OCI-LY7 (cell line): ENCODE data around the gene GLMP.

Source experiments
- CTCF ChIP-seq: fragments of 200-600 bp; sonication (generic); conservative IDR thresholded peaks from 2 replicates; pipeline ENCODE4 v1.5.1; 2014; ENCODE audit warnings: mild to moderate bottlenecking, antibody characterized with exemption, low read length, moderate library complexity, mixed read lengths
- EZH2phosphoT487 ChIP-seq: fragments of 200-600 bp; sonication (generic); IDR thresholded peaks from 2 replicates; pipeline ENCODE4 v1.6.1; 2018; ENCODE audit warnings: low read depth, borderline replicate concordance, mild to moderate bottlenecking, mixed run types, antibody characterized with exemption, low read length, moderate library complexity, mixed read lengths

GRCh38 chr1:156344409-156344808 is 48.9 kb upstream of the GLMP start:
- TF ChIP-seq CTCF (no peak), EZH2phosphoT487 (no peak)
